Ovary (tissue), 3 donors: Measurements from ENCODE around the gene PPP6R2.

ENCODE experiments used
- CTCF ChIP-seq, 3 donors: fragments of 450-650 bp in 2 of 3; fragments of 200-600 bp in 1 of 3; IDR thresholded peaks; one replicate each; pipeline versions ENCODE4 v1.5.1 to v1.8.0; 2016 to 2022; ENCODE audit warnings: antibody characterized with exemption in 3 of 3, mild to moderate bottlenecking in 1 of 3
- EP300 ChIP-seq: sonication (generic); formaldehyde crosslinking; IDR thresholded peaks from one replicate; pipeline ENCODE4 v1.6.1; 2017; ENCODE audit warnings: antibody characterized with exemption
- POLR2A ChIP-seq: fragments of 450-650 bp; IDR thresholded peaks from one replicate; pipeline ENCODE4 v1.6.1; 2017; ENCODE audit warnings: antibody characterized with exemption, mild to moderate bottlenecking, moderate library complexity
- donor health status: DM: no; HTN: no; CAD: no.

GRCh38 chr22:50363166-50363802 is 20.2 kb downstream of the PPP6R2 start:
- TF ChIP-seq CTCF (IDR thresholded peaks at IDR 0.05) = no peak
- TF ChIP-seq POLR2A = no peak
- no peak for TF ChIP-seq EP300
